Activated B cell treated with CpG ODN at 0.5 μM for 24 hours (primary cell): ENCODE measurements around the gene TRMT1. TPM values are rescaled to one million over a fixed set of nuclear protein-coding genes. Genes with fewer than 3 reads are reported as not detected.

Experiments used
- ATAC-seq: fragments of 200-7000 bp; cut with Tn5 transposase; one replicate; pipeline ENCODE4 v1.10.0; 2021; ENCODE audit warnings: low read depth, mild to moderate bottlenecking, moderate library complexity
- CTCF ChIA-PET: fragments of 350-600 bp; sonication (Branson Sonifier 250); formaldehyde crosslinking; loops from one replicate; lab custom pipeline; 2021; ENCODE audit warnings: antibody characterized with exemption; lab: Charles Lee
- POLR2A ChIA-PET: fragments of 350-600 bp; sonication (Branson Sonifier 250); formaldehyde crosslinking; loops from one replicate; lab custom pipeline; 2021; ENCODE audit warnings: antibody characterized with exemption; lab: Charles Lee
- DNase-seq: peaks from one replicate; pipeline ENCODE4 v3.0.0; 2022
- H3K27ac Mint-ChIP-seq: one replicate; pipeline ENCODE4 v1.8.0; 2020; ENCODE audit warnings: mixed read lengths
- H3K27me3 Mint-ChIP-seq: one replicate; pipeline ENCODE4 v1.8.0; 2021; ENCODE audit warnings: mixed read lengths
- H3K36me3 Mint-ChIP-seq: one replicate; pipeline ENCODE4 v1.8.0; 2021; ENCODE audit warnings: low read depth, mixed read lengths
- H3K4me1 Mint-ChIP-seq: one replicate; pipeline ENCODE4 v1.8.0; 2021; ENCODE audit warnings: mixed read lengths
- H3K4me3 Mint-ChIP-seq: one replicate; pipeline ENCODE4 v1.8.0; 2020; ENCODE audit warnings: mild to moderate bottlenecking, mixed read lengths
- H3K9me3 Mint-ChIP-seq: one replicate; pipeline ENCODE4 v1.8.0; 2020; ENCODE audit warnings: mixed read lengths
- CTCF ChIP-seq: fragments of 200-600 bp; IDR thresholded peaks from one replicate; pipeline ENCODE4 v1.8.0; 2022; ENCODE audit warnings: antibody characterized with exemption, mild to moderate bottlenecking
- intact Hi-C: fragments of 100-400 bp; cut with micrococcal nuclease; formaldehyde crosslinking; loops from one replicate; pipeline ENCODE4 v1.15.1; 2024
- total RNA-seq: library from RNA; stranded (reverse); gene quantifications from 2 replicates; pipeline ENCODE4 v1.2.3, GENCODE V29; 2022

Gene TRMT1
- total RNA-seq, 1 donor from 2014 or later, result 113 TPM

DNA sequence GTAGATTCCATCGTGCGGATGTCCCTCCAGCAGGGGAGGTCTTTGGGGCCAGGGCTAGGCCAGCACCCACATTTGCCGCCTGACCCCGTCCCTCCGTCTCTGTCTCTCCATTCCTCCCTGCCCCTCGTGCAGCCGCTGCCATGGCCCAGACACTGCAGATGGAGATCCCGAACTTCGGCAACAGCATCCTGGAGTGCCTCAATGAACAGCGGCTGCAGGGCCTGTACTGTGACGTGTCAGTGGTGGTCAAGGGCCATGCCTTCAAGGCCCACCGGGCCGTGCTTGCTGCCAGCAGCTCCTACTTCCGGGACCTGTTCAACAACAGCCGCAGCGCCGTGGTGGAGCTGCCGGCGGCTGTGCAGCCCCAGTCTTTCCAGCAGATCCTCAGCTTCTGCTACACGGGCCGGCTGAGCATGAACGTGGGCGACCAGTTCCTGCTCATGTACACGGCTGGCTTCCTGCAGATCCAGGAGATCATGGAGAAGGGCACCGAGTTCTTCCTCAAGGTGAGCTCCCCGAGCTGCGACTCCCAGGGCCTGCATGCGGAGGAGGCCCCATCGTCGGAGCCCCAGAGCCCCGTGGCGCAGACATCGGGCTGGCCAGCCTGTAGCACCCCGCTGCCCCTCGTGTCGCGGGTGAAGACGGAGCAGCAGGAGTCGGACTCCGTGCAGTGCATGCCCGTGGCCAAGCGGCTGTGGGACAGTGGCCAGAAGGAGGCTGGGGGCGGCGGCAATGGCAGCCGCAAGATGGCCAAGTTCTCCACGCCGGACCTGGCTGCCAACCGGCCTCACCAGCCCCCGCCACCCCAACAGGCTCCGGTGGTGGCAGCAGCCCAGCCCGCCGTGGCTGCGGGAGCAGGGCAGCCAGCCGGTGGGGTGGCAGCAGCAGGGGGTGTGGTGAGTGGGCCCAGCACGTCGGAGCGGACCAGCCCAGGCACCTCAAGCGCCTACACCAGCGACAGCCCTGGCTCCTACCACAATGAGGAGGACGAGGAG lies 18.8 kb upstream of the TRMT1 start:
- peaks cover 8% of the 10 kb centered on the region for H3K4me1 Mint-ChIP-seq
- no peak overlapping the region for H3K27ac Mint-ChIP-seq
- ATAC-seq, result no peak
- CTCF ChIA-PET, result no interaction called here
- H3K27me3 Mint-ChIP-seq, result no peaks in the 10 kb centered on the region
- POLR2A ChIA-PET, result interaction anchor here (0.6 kb wide), 1 partner anchor 13 kb away, joined by 3 read pairs; no protein-coding TSS in a partner anchor
- no peak overlapping the region for H3K4me3 Mint-ChIP-seq
- peaks cover 53% of the 10 kb centered on the region for H3K36me3 Mint-ChIP-seq
- intact Hi-C loops, result no loop called here
- TF ChIP-seq CTCF, result no peak
- no peaks in the 10 kb centered on the region for H3K9me3 Mint-ChIP-seq
- DNase-seq, result no peak

- H3K4me1 Mint-ChIP-seq, result peaks cover 8% of the 10 kb centered on the region
- DNase-seq, result no peak
- no peak overlapping the region for H3K4me3 Mint-ChIP-seq
- CTCF ChIA-PET, result no interaction called here
- no peak overlapping the region for H3K27ac Mint-ChIP-seq
- intact Hi-C loops, result no loop called here
- no peak for ATAC-seq
- POLR2A ChIA-PET, result interaction anchor here (0.6 kb wide), 1 partner anchor 14 kb away, joined by 3 read pairs; no protein-coding TSS in a partner anchor
- H3K27me3 Mint-ChIP-seq, result no peaks in the 10 kb centered on the region
- peaks cover 51% of the 10 kb centered on the region for H3K36me3 Mint-ChIP-seq
- H3K9me3 Mint-ChIP-seq, result no peaks in the 10 kb centered on the region
- no peak for TF ChIP-seq CTCF
These were observed 18.1 kb upstream of the TRMT1 start for GRCh38 chr19:13134626-13135025.

DNA sequence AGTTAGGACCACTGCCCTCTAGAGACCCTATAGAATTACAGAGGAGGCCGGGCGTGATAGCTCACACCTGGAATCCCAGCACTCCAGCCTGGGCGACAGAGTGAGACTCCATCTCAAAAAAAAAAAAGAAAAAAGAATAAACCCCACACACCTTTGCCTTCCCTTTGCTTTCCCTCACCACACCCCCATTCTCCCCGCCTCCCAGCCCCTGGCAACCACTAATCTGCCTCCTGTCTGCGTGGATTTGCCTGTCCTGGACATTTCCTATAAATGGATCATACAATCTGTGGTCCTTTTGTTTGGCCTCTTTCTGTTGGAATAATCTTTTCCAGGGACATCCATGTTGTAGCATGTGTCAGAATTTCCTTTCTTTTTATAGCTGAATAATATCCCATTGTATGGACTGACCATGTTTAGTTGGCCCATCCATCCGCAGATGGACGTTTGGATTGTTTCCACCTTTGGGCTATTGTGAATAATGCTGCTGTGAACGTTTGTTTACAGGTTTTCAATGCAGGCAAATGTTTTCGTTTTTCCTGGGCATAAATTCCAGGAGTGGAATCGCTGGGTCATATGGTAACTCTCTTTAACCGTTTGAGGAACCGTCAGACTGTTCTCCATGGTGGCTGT lies 16.8 kb upstream of the TRMT1 start:
- ChIA-PET POLR2A (interaction anchor here (1.4 kb wide), 1 partner anchor 15 kb away, joined by 4 read pairs; the partner anchor contains the start of gene NACC1), CTCF (no interaction called here)
- H3K27me3 Mint-ChIP-seq, result no peaks in the 10 kb centered on the region
- no peaks in the 10 kb centered on the region for H3K9me3 Mint-ChIP-seq
- ATAC-seq, result no peak
- H3K36me3 Mint-ChIP-seq, result peaks cover 45% of the 10 kb centered on the region
- no peak overlapping the region for H3K4me3 Mint-ChIP-seq
- no peak for DNase-seq
- peaks cover 11% of the 10 kb centered on the region for H3K4me1 Mint-ChIP-seq
- intact Hi-C loops, result no loop called here
- no peak overlapping the region for H3K27ac Mint-ChIP-seq
- no peak for TF ChIP-seq CTCF

GRCh38 chr19:13132471-13133180 lies 16.1 kb upstream of the TRMT1 start:
- intact Hi-C loops, result no loop called here
- ATAC-seq, result no peak
- DNase-seq, result no peak
- H3K27me3 Mint-ChIP-seq, result no peaks in the 10 kb centered on the region
- peaks cover 15% of the 10 kb centered on the region for H3K4me1 Mint-ChIP-seq
- TF ChIP-seq CTCF, result no peak
- H3K4me3 Mint-ChIP-seq, result no peak overlapping the region
- POLR2A ChIA-PET, result interaction anchor here (1.4 kb wide), 1 partner anchor 14 kb away, joined by 4 read pairs; the partner anchor contains the start of gene NACC1
- H3K27ac Mint-ChIP-seq, result no peak overlapping the region
- CTCF ChIA-PET, result interaction anchor here (1.7 kb wide), 1 partner anchor 62 kb away, joined by 4 read pairs; no protein-coding TSS in a partner anchor
- H3K36me3 Mint-ChIP-seq, result peaks cover 38% of the 10 kb centered on the region
- H3K9me3 Mint-ChIP-seq, result no peaks in the 10 kb centered on the region
